K562 (cell line): Measurements from ENCODE around the gene ZNF775. TPM values are rescaled to one million over a fixed set of nuclear protein-coding genes. Genes with fewer than 3 reads are reported as not detected.

Experiments
- ARID3B ChIP-seq: fragments of 250-450 bp; sonication (Bioruptor Pico); IDR thresholded peaks from 2 replicates; pipeline ENCODE4 v1.4.0; 2020; ENCODE audit warnings: borderline replicate concordance
- ATF7 ChIP-seq: fragments of 450-650 bp; IDR thresholded peaks from 2 replicates; pipeline ENCODE4 v1.7.1; 2014; ENCODE audit warnings: mild to moderate bottlenecking, moderate library complexity
- CBFB ChIP-seq: sonication (generic); formaldehyde crosslinking; IDR thresholded peaks from 2 replicates; pipeline ENCODE4 v1.4.0; 2020; ENCODE audit warnings: mild to moderate bottlenecking, missing genetic modification reagents
- DIDO1 ChIP-seq: fragments of 450-650 bp; IDR thresholded peaks from 2 replicates; pipeline ENCODE4 v1.6.1; 2016; ENCODE audit warnings: low read depth, missing biosample characterization, missing genetic modification characterization
- ELK1 ChIP-seq: sonication (generic); formaldehyde crosslinking; IDR thresholded peaks from 2 replicates; pipeline ENCODE4 v1.8.1; 2022; ENCODE audit warnings: missing genetic modification reagents
- FOSL1 ChIP-seq: fragments of 200-800 bp; sonication (Bioruptor generic); conservative IDR thresholded peaks from 2 replicates; pipeline ENCODE4 v1.6.1; 2016; ENCODE audit warnings: missing genetic modification characterization, missing compliant biosample characterization
- GABPB1 ChIP-seq: sonication (generic); formaldehyde crosslinking; IDR thresholded peaks from 2 replicates; pipeline ENCODE4 v1.8.0; 2022; ENCODE audit warnings: mild to moderate bottlenecking, missing genetic modification reagents
- MITF ChIP-seq: IDR thresholded peaks from 2 replicates; pipeline ENCODE4 v1.6.1; 2014; ENCODE audit warnings: antibody characterized with exemption
- NEUROD1 ChIP-seq: fragments of 150-350 bp; IDR thresholded peaks from 2 replicates; pipeline ENCODE4 v1.6.1; 2014; ENCODE audit warnings: borderline replicate concordance, low read length, low read depth; ENCODE audit not compliant: partially characterized antibody
- NFIC ChIP-seq: fragments of 450-650 bp; IDR thresholded peaks from 2 replicates; pipeline ENCODE4 v1.6.1; 2017; ENCODE audit warnings: mild to moderate bottlenecking, inconsistent platforms
- PRDM10 ChIP-seq: fragments of 450-650 bp; IDR thresholded peaks from 2 replicates; pipeline ENCODE4 v1.6.1; 2018; ENCODE audit not compliant: partially characterized antibody
- RAD21 ChIP-seq, 2 experiments: fragments of 250-450 bp in 1 of 2; fragments of 450-650 bp in 1 of 2; sonication (Bioruptor Pico) in 1 of 2; formaldehyde crosslinking in 1 of 2; IDR thresholded peaks in 1 of 2; conservative IDR thresholded peaks in 1 of 2; 2 replicates each; pipeline versions ENCODE4 v1.4.0 to v1.8.0; 2020 to 2022; ENCODE audit warnings: mild to moderate bottlenecking in 2 of 2, moderate library complexity in 1 of 2
- SAP30 ChIP-seq: fragments of 200-600 bp; sonication (generic); IDR thresholded peaks from 2 replicates; pipeline ENCODE4 v1.6.1; 2012; ENCODE audit warnings: borderline replicate concordance, low read depth, mild to moderate bottlenecking, moderate library complexity, low read length, control low read depth, inconsistent platforms; ENCODE audit not compliant: insufficient read depth, poor library complexity, severe bottlenecking
- SMARCB1 ChIP-seq: IDR thresholded peaks from 2 replicates; pipeline ENCODE4 v1.6.1; 2011; ENCODE audit warnings: improper control_type of control experiment, low read depth; ENCODE audit not compliant: insufficient read length
- TOE1 ChIP-seq, 2 experiments: fragments of 450-650 bp in 1 of 2; sonication (generic) in 1 of 2; formaldehyde crosslinking in 1 of 2; IDR thresholded peaks; 2 replicates each; pipeline versions ENCODE4 v1.7.1 to v1.8.0; 2016 to 2022; ENCODE audit warnings: borderline replicate concordance in 2 of 2, mild to moderate bottlenecking in 2 of 2, antibody characterized with exemption in 1 of 2, inconsistent platforms in 1 of 2, low read depth in 1 of 2, missing genetic modification reagents in 1 of 2, moderate library complexity in 1 of 2
- ZNF23 ChIP-seq: fragments of 250-450 bp; sonication (Bioruptor Pico); IDR thresholded peaks from 2 replicates; pipeline ENCODE4 v1.4.0; 2020; ENCODE audit warnings: mild to moderate bottlenecking
- ZNF511 ChIP-seq: sonication (generic); formaldehyde crosslinking; IDR thresholded peaks from 2 replicates; pipeline ENCODE4 v1.8.0; 2022; ENCODE audit warnings: mild to moderate bottlenecking, missing genetic modification reagents
- polyA plus RNA-seq, 8 experiments: library from polyadenylated mRNA; depleted of rRNA in 4 of 8; stranded (reverse) in 5 of 8; unstranded in 3 of 8; fragments of >200 nt; fragmentation: Nextera tagmentation in 2 of 8; fragmentation: Illumina TruSeq in 1 of 8; extraction: Ambion mirVana in 2 of 8; extraction: Trizol in 1 of 8; gene quantifications; 2 replicates each; pipeline versions ENCODE4 v1.2.1 to v1.2.3, GENCODE V29; 2011 to 2014; ENCODE audit warnings: inconsistent platforms in 1 of 8, missing spikeins in 1 of 8
- total RNA-seq, 7 experiments: library from RNA; depleted of rRNA in 6 of 7; stranded (reverse); fragments of >200 nt in 6 of 7; fragmentation: Illumina TruSeq in 2 of 7; extraction: Trizol in 2 of 7; gene quantifications; 2 replicates each; pipeline versions ENCODE4 v1.2.1 to v1.2.3, GENCODE V29; 2011 to 2021; ENCODE audit warnings: low replicate concordance in 1 of 7

Gene ZNF775
- total and polyA plus RNA-seq, 9 of the 15 experiments (the other 6 are each of a cell fraction or from before 2014, with no cell fraction given), result 0.04 to 18.7 (median 4.9) TPM

- no peak for TF ChIP-seq ARID3B
- TF ChIP-seq FOSL1 (tag), result no peak; the same call in 1 of the 2 replicates
- TF ChIP-seq ZNF23, result 0 out of 2 replicates have a peak, but pooled peaks have one; percentile 36
- TF ChIP-seq CBFB (CRISPR knock-in tag), result no peak
- no peak for TF ChIP-seq DIDO1 (tag)
- TF ChIP-seq NFIC, result no peak
- TF ChIP-seq TOE1 (IDR thresholded peaks at IDR 0.05; ENCODE audit: borderline replicate concordance), result no peak
- no peak for TF ChIP-seq TOE1 (CRISPR knock-in tag; IDR thresholded peaks at IDR 0.05; ENCODE audit: borderline replicate concordance, low read depth)
- no peak for TF ChIP-seq GABPB1 (CRISPR knock-in tag)
- no peak for TF ChIP-seq RAD21 (CRISPR knock-in tag; conservative IDR thresholded peaks at IDR 0.05 in 1 of 2, IDR thresholded peaks at IDR 0.05 in 1 of 2)
- no peak for TF ChIP-seq NEUROD1
- no peak for TF ChIP-seq ZNF511 (CRISPR knock-in tag)
- no peak for TF ChIP-seq MITF
- TF ChIP-seq ELK1 (CRISPR knock-in tag), result no peak
- no peak for TF ChIP-seq SAP30
- no peak for TF ChIP-seq SMARCB1
- TF ChIP-seq PRDM10, result no peak
- TF ChIP-seq ATF7, result no peak
These were observed 11.4 kb upstream of the ZNF775 start (continued) for GRCh38 chr7:150367677-150368095.
